PC-3 (cell line): ENCODE data around the gene STN1.

Experiments used
- EZH2 ChIP-seq: fragments of 300-600 bp; sonication (generic); IDR thresholded peaks from one replicate; pipeline ENCODE4 v1.6.1; 2017; ENCODE audit warnings: antibody characterized with exemption, mild to moderate bottlenecking, low read length; ENCODE audit not compliant: unreplicated experiment
- EZH2phosphoT487 ChIP-seq: fragments of 300-600 bp; sonication (generic); IDR thresholded peaks from 2 replicates; pipeline ENCODE4 v1.6.1; 2018; ENCODE audit warnings: mild to moderate bottlenecking, antibody characterized with exemption, low read length, borderline replicate concordance
- TF ChIP-seq, protein P1 (sequence below): fragments of 300-600 bp; sonication (generic); conservative IDR thresholded peaks from 2 replicates; pipeline ENCODE4 v1.5.1; 2017; ENCODE audit warnings: antibody characterized with exemption, low read depth, mild to moderate bottlenecking, low read length

DNA sequence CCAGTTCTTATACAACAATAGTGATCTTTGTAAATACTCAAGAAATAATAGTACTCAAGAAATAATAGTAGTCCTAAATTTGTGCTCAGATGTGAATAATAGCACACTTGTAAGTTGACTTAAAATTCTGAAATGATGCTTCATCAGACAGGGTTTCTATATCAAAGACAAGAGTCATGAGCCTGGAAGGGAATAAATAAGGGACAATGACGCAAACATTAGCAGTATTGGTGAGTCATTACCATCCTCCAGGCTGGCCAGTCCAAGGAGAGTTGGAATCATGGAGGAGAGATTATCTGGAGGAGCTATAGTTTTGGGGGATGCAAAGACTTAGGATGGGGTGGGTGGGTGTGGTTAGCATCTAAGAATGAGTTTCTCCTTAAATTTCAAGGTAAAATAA, 56.5 kb downstream of the STN1 start:
- no peak for TF ChIP-seq EZH2phosphoT487
- TF ChIP-seq, protein P1, sequence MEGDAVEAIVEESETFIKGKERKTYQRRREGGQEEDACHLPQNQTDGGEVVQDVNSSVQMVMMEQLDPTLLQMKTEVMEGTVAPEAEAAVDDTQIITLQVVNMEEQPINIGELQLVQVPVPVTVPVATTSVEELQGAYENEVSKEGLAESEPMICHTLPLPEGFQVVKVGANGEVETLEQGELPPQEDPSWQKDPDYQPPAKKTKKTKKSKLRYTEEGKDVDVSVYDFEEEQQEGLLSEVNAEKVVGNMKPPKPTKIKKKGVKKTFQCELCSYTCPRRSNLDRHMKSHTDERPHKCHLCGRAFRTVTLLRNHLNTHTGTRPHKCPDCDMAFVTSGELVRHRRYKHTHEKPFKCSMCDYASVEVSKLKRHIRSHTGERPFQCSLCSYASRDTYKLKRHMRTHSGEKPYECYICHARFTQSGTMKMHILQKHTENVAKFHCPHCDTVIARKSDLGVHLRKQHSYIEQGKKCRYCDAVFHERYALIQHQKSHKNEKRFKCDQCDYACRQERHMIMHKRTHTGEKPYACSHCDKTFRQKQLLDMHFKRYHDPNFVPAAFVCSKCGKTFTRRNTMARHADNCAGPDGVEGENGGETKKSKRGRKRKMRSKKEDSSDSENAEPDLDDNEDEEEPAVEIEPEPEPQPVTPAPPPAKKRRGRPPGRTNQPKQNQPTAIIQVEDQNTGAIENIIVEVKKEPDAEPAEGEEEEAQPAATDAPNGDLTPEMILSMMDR: no peak
- no peak for TF ChIP-seq EZH2
